A549 (cell line): ENCODE results near the gene FBXW5. TPM values are rescaled to one million over a fixed set of nuclear protein-coding genes. Genes with fewer than 3 reads are reported as not detected.
A peak's percentile ranks its signal among the peaks of the same experiment; 100 is the strongest.

Experiments used
- ATAC-seq, 2 experiments: fragments of 200-7000 bp in 1 of 2; fragments of >200 bp in 1 of 2; cut with Nextera tagmentation in 1 of 2; cut with Tn5 transposase in 1 of 2; 3 replicates each; pipeline versions ENCODE4 v1.8.0 to v1.9.1; 2018 to 2020; ENCODE audit warnings: mild to moderate bottlenecking in 1 of 2, moderate library complexity in 1 of 2
- CTCF ChIA-PET: fragments of 300-600 bp; sonication (Branson Sonifier 250); formaldehyde crosslinking; extraction: SDS; loops from one replicate; lab custom pipeline; 2021; ENCODE audit warnings: antibody characterized with exemption, inconsistent platforms; lab: Yijun Ruan, JAX
- POLR2A ChIA-PET: fragments of 350-600 bp; formaldehyde crosslinking; extraction: SDS; loops from one replicate; lab custom pipeline; 2021; ENCODE audit warnings: antibody characterized with exemption, inconsistent platforms; lab: Yijun Ruan, JAX
- DNase-seq, 2 experiments: peaks; one replicate each; pipeline versions ENCODE4 v3.0.0 to v3.0.0-alpha.2; 2011 to 2016; ENCODE audit warnings: low read depth in 1 of 2, low spot score in 1 of 2
- FAIRE-seq: peaks from 2 replicates; lab custom pipeline; 2011; peaks lifted over from hg19 to GRCh38; lab: Jason Lieb, UNC
- H3K27ac ChIP-seq, 2 experiments: fragments of >200 bp; sonication (Bioruptor Twin); formaldehyde crosslinking; 3 replicates each; pipeline ENCODE4 v1.5.1; 2016 to 2017
- H3K4me1 ChIP-seq: fragments of >200 bp; sonication (Bioruptor Twin); formaldehyde crosslinking; 3 replicates; pipeline ENCODE4 v1.6.1; 2016
- H3K4me2 ChIP-seq: fragments of >200 bp; sonication (Bioruptor Twin); formaldehyde crosslinking; 3 replicates; pipeline ENCODE4 v1.6.1; 2016
- H3K4me3 ChIP-seq: fragments of >200 bp; sonication (Bioruptor Twin); formaldehyde crosslinking; 3 replicates; pipeline ENCODE4 v1.5.1; 2016
- H3K9me3 ChIP-seq: fragments of >200 bp; sonication (Bioruptor Twin); formaldehyde crosslinking; 3 replicates; pipeline ENCODE4 v1.6.1; 2016
- CEBPB ChIP-seq, 2 experiments: fragments of >200 bp in 1 of 2; sonication (Bioruptor Twin) in 1 of 2; formaldehyde crosslinking in 1 of 2; IDR thresholded peaks; 2 replicates each; pipeline ENCODE4 v1.6.1; 2012 to 2016
- CHD2 ChIP-seq: fragments of 150-350 bp; IDR thresholded peaks from 2 replicates; pipeline ENCODE4 v1.6.1; 2014; ENCODE audit warnings: low read length; ENCODE audit not compliant: partially characterized antibody
- EHMT2 ChIP-seq: fragments of 200-600 bp; sonication (generic); IDR thresholded peaks from 2 replicates; pipeline ENCODE4 v1.6.1; 2016; ENCODE audit warnings: antibody characterized with exemption, low read depth, mild to moderate bottlenecking, moderate library complexity
- HEYL ChIP-seq: fragments of 250-450 bp; sonication (Bioruptor Pico); IDR thresholded peaks from 2 replicates; pipeline ENCODE4 v1.8.0; 2021; ENCODE audit warnings: mild to moderate bottlenecking, moderate library complexity
- HOXA7 ChIP-seq: fragments of 250-450 bp; sonication (Bioruptor Pico); IDR thresholded peaks from 2 replicates; pipeline ENCODE4 v1.5.0; 2020; ENCODE audit warnings: mild to moderate bottlenecking, moderate library complexity
- HOXB13 ChIP-seq: fragments of 250-450 bp; sonication (Bioruptor Pico); IDR thresholded peaks from 2 replicates; pipeline ENCODE4 v1.5.0; 2020; ENCODE audit warnings: low read depth, mild to moderate bottlenecking, moderate library complexity
- MAX ChIP-seq: IDR thresholded peaks from 2 replicates; pipeline ENCODE4 v1.6.1; 2012
- NPAS2 ChIP-seq: fragments of 250-450 bp; sonication (Bioruptor Pico); IDR thresholded peaks from 2 replicates; pipeline ENCODE4 v1.8.0; 2022; ENCODE audit warnings: mild to moderate bottlenecking, moderate library complexity, borderline replicate concordance
- PBX3 ChIP-seq: IDR thresholded peaks from 2 replicates; pipeline ENCODE4 v1.6.1; 2012
- RCOR1 ChIP-seq: fragments of 150-350 bp; IDR thresholded peaks from 2 replicates; pipeline ENCODE4 v1.6.1; 2014; ENCODE audit warnings: antibody characterized with exemption, low read length, low read depth
- SMC3 ChIP-seq: fragments of >200 bp; sonication (Bioruptor Twin); formaldehyde crosslinking; IDR thresholded peaks from 3 replicates; pipeline ENCODE4 v1.6.1; 2018; ENCODE audit warnings: inconsistent platforms
- SREBF2 ChIP-seq: fragments of 450-650 bp; IDR thresholded peaks from 2 replicates; pipeline ENCODE4 v1.6.1; 2014; ENCODE audit warnings: mild to moderate bottlenecking, moderate library complexity
- TFCP2L1 ChIP-seq: fragments of 250-450 bp; sonication (Bioruptor Pico); IDR thresholded peaks from 2 replicates; pipeline ENCODE4 v1.5.0; 2021; ENCODE audit warnings: mild to moderate bottlenecking
- TP53 ChIP-seq: fragments of 250-450 bp; sonication (Bioruptor Pico); IDR thresholded peaks from 2 replicates; pipeline ENCODE4 v1.5.0; 2021; ENCODE audit warnings: mild to moderate bottlenecking, moderate library complexity
- WGBS: methylation state at CpG from one replicate; pipeline ENCODE4 v1.1.6; 2017; ENCODE audit errors: missing lambda C conversion rate; 5-methylcytosine and 5-hydroxymethylcytosine counted together
- polyA plus RNA-seq, 4 experiments: library from polyadenylated mRNA; depleted of rRNA in 3 of 4; stranded (reverse); fragments of >200 nt; fragmentation: RNase III in 1 of 4; extraction: RNeasy Plus Mini Kit Qiagen cat#74134 plus additional on column Dnase treatment in 1 of 4; gene quantifications; 2 replicates in 3 of 4; 3 replicates in 1 of 4; pipeline ENCODE4 v1.2.3, GENCODE V29; 2011 to 2017
- TF ChIP-seq, protein P1 (sequence below): fragments of >200 bp; sonication (Bioruptor Twin); formaldehyde crosslinking; IDR thresholded peaks from 3 replicates; pipeline ENCODE4 v1.6.1; 2016
- TF ChIP-seq, protein P2 (sequence below): fragments of 450-650 bp; IDR thresholded peaks from 2 replicates; pipeline ENCODE4 v1.6.1; 2014; ENCODE audit warnings: antibody characterized with exemption
- TF ChIP-seq, protein P3 (sequence below): fragments of 250-450 bp; sonication (Bioruptor Pico); IDR thresholded peaks from 2 replicates; pipeline ENCODE4 v1.5.0; 2021; ENCODE audit warnings: mild to moderate bottlenecking, moderate library complexity, borderline replicate concordance
- TF ChIP-seq, protein P4 (sequence below): fragments of 250-450 bp; sonication (Bioruptor Pico); IDR thresholded peaks from 2 replicates; pipeline ENCODE4 v1.5.0; 2020; ENCODE audit warnings: low read depth, mild to moderate bottlenecking, moderate library complexity
- TF ChIP-seq, protein P5 (sequence below): fragments of 150-350 bp; IDR thresholded peaks from 2 replicates; pipeline ENCODE4 v1.6.1; 2014; ENCODE audit warnings: low read depth, mild to moderate bottlenecking, low read length

Gene FBXW5
- polyA plus RNA-seq, 2 of the 4 experiments (the other 2 are of a cell fraction), result 37.5 to 59.5 TPM

DNA sequence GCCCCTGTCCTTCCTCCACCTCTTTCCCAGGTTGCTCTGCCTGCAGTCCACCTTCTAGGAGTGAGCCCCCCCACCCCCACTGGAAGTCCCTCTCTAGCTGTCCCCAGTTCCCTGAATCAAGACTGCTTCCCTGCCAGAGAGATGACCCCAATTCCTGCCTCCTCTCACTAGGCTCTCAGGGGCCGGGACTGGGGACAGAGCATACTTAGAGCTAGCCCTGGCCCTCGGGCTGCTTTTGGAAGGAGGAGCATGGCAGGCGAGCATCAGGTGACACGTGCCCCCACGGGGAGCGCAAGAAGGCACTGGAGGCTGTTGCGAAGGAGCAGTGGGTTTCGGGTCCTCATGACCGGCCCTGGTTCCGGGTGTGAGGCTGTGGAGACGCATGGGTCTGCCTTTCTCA lies 48.5 kb downstream of the FBXW5 start:
- no peak for ATAC-seq
- POLR2A ChIA-PET, result no interaction called here

DNA sequence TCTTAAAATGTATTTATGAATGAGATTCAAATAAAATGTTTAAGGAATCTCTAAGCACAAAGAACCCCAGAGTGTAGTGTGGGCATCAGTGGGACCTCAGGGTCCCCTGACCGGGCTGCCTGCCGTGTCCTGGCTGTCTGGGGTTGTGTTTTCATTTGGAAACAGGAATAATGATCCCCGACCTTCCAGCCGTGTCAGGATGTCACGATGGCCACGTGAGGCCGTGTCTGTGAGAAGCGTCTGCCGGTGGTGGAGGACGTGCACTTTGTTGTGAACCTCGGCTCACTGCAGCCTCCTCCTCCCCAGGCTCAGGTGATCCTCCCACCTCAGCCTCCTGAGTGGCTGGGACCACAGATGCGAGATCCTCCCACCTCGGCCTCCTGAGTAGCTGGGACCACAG lies 53.9 kb downstream of the FBXW5 start:
- peak overlapping the region in 1 of 2 experiments; percentile 8; a peak in 1 of 6 replicates for H3K27ac ChIP-seq
- TF ChIP-seq CHD2, result no peak
- no peak for TF ChIP-seq SMC3
- TF ChIP-seq TP53 (CRISPR knock-in tag), result no peak
- no peak for TF ChIP-seq MAX
- TF ChIP-seq, protein P1, sequence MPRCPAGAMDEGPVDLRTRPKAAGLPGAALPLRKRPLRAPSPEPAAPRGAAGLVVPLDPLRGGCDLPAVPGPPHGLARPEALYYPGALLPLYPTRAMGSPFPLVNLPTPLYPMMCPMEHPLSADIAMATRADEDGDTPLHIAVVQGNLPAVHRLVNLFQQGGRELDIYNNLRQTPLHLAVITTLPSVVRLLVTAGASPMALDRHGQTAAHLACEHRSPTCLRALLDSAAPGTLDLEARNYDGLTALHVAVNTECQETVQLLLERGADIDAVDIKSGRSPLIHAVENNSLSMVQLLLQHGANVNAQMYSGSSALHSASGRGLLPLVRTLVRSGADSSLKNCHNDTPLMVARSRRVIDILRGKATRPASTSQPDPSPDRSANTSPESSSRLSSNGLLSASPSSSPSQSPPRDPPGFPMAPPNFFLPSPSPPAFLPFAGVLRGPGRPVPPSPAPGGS, result no peak
- no peak for TF ChIP-seq CEBPB (IDR thresholded peaks at IDR 0.05)
- TF ChIP-seq HOXB13 (CRISPR knock-in tag), result no peak
- TF ChIP-seq, protein P2, sequence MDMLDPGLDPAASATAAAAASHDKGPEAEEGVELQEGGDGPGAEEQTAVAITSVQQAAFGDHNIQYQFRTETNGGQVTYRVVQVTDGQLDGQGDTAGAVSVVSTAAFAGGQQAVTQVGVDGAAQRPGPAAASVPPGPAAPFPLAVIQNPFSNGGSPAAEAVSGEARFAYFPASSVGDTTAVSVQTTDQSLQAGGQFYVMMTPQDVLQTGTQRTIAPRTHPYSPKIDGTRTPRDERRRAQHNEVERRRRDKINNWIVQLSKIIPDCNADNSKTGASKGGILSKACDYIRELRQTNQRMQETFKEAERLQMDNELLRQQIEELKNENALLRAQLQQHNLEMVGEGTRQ, result no peak
- TF ChIP-seq, protein P3, sequence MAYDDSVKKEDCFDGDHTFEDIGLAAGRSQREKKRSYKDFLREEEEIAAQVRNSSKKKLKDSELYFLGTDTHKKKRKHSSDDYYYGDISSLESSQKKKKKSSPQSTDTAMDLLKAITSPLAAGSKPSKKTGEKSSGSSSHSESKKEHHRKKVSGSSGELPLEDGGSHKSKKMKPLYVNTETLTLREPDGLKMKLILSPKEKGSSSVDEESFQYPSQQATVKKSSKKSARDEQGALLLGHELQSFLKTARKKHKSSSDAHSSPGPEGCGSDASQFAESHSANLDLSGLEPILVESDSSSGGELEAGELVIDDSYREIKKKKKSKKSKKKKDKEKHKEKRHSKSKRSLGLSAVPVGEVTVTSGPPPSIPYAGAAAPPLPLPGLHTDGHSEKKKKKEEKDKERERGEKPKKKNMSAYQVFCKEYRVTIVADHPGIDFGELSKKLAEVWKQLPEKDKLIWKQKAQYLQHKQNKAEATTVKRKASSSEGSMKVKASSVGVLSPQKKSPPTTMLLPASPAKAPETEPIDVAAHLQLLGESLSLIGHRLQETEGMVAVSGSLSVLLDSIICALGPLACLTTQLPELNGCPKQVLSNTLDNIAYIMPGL (CRISPR knock-in tag), result no peak
- TF ChIP-seq, protein P4, sequence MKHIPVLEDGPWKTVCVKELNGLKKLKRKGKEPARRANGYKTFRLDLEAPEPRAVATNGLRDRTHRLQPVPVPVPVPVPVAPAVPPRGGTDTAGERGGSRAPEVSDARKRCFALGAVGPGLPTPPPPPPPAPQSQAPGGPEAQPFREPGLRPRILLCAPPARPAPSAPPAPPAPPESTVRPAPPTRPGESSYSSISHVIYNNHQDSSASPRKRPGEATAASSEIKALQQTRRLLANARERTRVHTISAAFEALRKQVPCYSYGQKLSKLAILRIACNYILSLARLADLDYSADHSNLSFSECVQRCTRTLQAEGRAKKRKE (CRISPR knock-in tag), result no peak
- no peak for TF ChIP-seq RCOR1
- TF ChIP-seq TFCP2L1 (CRISPR knock-in tag), result no peak
- TF ChIP-seq SREBF2, result no peak
- TF ChIP-seq, all 56 proteins: peak for 0
- ATAC-seq (no peak), DNase-seq (no peak), FAIRE-seq (no peak)
- 94% methylated on average over 13 of the region's 13 CpGs for WGBS
- no peak overlapping the region for H3K4me3 ChIP-seq
- CTCF ChIA-PET, result interaction anchor here (1.4 to 14.7 kb wide), 4 partner anchors 9 to 138 kb away, joined by 3 to 139 read pairs (median 6); no protein-coding TSS in a partner anchor
- no peak overlapping the region for H3K4me2 ChIP-seq
- no peaks in the 10 kb centered on the region for H3K9me3 ChIP-seq
- H3K4me1 ChIP-seq, result peaks cover 26% of the 10 kb centered on the region
- POLR2A ChIA-PET, result no interaction called here

More for the DNA sequence above, 48.5 kb downstream of the FBXW5 start:
- no peak for FAIRE-seq
- Histone ChIP-seq H3K4me1 (peaks cover 49% of the 10 kb centered on the region), H3K9me3 (no peaks in the 10 kb centered on the region), H3K4me3 (no peak overlapping the region), H3K4me2 (no peak overlapping the region), H3K27ac (peak overlapping the region in 1 of 2 experiments; percentile 96; a peak in 3 of 6 replicates)
- CTCF ChIA-PET, result interaction anchor here (1.0 to 10.7 kb wide), 8 partner anchors 9 to 139 kb away, joined by 3 to 139 read pairs (median 4); partner anchors contain the start of genes AJM1 and TRAF2
- DNase-seq, result no peak
- WGBS, result 92% methylated on average over 11 of the region's 11 CpGs
- no peak for TF ChIP-seq MAX
- no peak for TF ChIP-seq CHD2
- TF ChIP-seq HEYL (CRISPR knock-in tag), result no peak
- TF ChIP-seq, protein P1, result no peak
- TF ChIP-seq, protein P2, result no peak
- no peak for TF ChIP-seq HOXA7 (CRISPR knock-in tag)
- no peak for TF ChIP-seq PBX3
- TF ChIP-seq EHMT2, result no peak
- TF ChIP-seq, protein P4 (CRISPR knock-in tag), result no peak
- TF ChIP-seq CEBPB (IDR thresholded peaks at IDR 0.05), result no peak
- TF ChIP-seq HOXB13 (CRISPR knock-in tag), result no peak
- TF ChIP-seq, protein P5, sequence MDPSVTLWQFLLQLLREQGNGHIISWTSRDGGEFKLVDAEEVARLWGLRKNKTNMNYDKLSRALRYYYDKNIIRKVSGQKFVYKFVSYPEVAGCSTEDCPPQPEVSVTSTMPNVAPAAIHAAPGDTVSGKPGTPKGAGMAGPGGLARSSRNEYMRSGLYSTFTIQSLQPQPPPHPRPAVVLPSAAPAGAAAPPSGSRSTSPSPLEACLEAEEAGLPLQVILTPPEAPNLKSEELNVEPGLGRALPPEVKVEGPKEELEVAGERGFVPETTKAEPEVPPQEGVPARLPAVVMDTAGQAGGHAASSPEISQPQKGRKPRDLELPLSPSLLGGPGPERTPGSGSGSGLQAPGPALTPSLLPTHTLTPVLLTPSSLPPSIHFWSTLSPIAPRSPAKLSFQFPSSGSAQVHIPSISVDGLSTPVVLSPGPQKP, result no peak
- TF ChIP-seq NPAS2 (CRISPR knock-in tag), result no peak
